Tongue (tissue), 2 donors: ENCODE measurements around the gene PYROXD2. TPM values are rescaled to one million over a fixed set of nuclear protein-coding genes. Genes with fewer than 3 reads are reported as not detected.

Experiments used
- DNase-seq: peaks from one replicate; pipeline ENCODE4 v3.0.0-alpha.2; 2015
- total RNA-seq: library from RNA; depleted of rRNA; stranded (reverse); fragments of >200 nt; gene quantifications from one replicate; pipeline ENCODE4 v1.2.3, GENCODE V29; 2014

Gene PYROXD2
- total RNA-seq, 1 donor from 2014 or later = 4.5 TPM

DNA sequence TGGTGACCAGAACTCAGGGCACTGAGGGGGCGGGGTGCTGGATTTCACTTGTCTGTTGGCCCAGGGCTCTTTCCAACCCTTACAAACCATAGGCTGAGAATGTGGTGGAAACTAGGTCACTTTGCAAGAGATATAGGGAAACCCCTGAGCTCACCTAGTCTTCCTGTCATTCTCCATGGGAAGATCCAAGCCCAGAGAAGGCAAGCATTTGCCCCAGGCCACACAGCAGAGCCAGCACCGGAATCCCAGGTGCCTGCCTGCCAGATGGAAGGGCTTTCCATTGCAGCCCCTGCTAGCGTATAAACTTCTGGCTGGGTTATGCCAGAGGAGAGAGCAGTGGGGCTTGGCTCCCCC, 427 bp downstream of the PYROXD2 start:
- DNase-seq = no peak

DNA sequence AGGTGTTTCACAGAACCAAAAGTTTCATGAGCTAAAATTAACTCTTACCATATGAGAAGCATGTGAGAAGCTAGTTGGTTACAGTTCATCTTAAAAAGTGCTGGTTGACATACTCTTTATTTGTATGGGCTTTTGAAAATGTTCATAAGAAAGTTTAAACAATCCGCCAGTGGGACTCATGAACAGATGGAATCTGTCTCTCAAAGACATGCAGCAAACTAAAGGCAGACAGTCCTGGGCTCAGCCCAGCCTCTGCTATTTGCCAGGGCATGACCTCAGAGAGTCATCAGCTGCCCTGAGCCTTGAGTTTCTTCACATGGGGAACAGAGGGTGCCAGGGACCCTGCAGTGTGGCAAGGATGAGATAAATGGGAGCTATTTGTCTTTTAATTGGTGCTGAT, 3.2 kb downstream of the PYROXD2 start:
- DNase-seq = no peak

DNA sequence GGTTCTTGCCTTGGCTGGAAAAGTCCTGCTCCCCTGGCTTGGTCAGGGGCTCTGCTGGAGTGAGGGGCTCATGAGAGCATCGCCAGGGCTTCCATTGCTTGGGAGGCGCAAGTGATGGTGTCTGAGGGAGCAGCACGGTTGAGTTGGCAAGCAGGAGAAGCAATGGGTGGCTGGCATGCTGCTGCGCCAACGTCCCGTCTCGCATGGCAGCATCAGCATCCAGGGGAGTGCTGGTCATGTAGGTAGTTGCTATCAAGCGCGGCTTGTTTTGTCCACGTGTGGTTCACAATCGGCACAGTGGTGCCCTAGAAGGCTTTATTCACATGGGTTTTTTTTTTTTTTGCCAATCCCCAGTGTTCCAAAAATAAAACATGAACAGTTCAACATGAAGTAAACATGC, 3.8 kb downstream of the PYROXD2 start:
- DNase-seq = no peak

DNA sequence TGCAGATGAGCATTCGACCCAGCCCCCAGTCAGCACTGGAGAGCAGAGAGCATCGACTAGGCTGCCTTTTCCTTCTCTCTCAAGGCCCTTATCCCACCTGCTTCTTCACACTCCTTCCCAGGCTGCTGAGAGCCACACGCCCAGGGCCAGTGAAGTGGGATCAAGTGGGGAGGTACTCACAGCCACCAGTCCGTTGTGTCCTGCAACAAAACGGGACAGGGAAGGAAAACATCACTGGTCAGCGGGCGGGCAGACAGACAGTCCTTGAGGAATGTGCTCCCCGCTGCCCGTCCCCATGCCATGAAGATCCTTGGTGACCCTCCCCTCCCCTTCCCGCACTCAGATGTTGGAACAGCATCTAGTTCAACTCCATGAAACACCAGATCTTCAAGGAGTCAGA, 4.2 kb downstream of the PYROXD2 start:
- DNase-seq = no peak

DNA sequence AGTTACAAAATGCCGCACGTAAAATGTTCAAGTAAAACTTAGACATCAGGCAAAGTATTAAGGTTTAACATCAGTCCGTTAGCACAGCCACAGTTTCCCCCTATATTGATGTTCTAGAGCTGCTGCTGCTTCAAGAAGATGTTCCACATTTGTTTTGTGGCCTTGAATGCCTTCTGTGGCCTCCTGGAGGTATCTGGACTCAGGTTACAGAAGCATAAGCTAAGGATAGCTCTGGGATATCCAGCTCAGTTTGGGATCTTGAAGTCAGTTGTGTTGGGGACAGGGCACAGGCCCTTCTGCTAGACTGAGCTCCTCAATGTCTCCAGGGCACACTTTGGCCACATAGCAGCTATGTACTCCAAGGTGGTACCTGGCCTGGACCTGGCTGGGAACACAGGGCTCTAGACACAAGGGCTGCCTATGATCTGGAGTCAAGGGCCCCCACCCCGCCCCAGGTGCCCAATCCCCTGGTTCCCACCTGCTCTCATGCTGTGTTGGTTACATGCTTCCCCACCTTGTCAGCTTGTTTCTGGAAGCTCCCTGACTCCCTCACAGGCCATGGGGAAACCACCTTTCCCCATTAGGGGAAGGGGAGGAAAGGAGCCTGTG, 4.7 kb downstream of the PYROXD2 start:
- no peak for DNase-seq

DNA sequence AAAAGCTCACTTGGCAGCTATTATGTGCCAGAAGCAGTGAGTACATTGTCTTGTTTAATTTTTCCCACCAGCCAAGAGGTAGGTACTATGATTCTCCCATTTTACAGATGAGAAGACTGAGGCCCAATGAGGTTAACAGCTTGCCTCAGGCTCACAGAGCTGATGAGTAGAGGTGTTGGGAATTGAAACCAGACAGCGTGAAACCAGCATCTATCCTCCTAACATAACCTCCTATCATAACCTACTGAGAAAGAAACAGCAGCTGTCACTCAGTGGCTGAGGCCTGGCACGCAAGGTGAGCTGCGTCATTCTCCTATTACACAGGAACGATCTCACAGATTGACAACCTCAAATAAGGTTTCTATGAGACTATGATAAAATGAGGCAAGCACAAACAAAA, 6.2 kb downstream of the PYROXD2 start:
- no peak for DNase-seq

DNA sequence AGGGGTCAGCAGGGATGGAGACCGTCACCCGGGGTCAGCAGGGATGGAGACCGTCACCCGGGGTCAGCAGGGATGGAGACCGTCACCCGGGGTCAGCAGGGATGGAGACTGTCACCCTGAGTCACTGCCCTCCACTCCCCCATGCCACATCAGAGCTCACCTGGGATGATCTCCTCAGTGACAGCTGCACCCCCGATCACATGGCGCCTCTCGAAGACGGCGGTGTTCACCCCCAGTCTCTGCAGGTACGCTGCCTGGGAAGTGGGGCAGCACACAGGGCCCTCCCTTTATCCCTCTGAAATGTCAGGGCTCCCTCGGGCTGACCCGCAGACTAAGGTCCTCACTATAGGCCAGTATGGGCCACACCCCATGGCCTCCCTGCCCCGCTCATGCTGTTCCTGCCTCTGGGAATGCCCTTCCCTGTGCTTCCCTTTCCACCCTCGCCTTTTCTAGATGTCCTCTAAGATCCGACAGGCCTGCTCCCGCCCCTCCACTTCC, 7.2 kb downstream of the PYROXD2 start:
- no peak for DNase-seq

DNA sequence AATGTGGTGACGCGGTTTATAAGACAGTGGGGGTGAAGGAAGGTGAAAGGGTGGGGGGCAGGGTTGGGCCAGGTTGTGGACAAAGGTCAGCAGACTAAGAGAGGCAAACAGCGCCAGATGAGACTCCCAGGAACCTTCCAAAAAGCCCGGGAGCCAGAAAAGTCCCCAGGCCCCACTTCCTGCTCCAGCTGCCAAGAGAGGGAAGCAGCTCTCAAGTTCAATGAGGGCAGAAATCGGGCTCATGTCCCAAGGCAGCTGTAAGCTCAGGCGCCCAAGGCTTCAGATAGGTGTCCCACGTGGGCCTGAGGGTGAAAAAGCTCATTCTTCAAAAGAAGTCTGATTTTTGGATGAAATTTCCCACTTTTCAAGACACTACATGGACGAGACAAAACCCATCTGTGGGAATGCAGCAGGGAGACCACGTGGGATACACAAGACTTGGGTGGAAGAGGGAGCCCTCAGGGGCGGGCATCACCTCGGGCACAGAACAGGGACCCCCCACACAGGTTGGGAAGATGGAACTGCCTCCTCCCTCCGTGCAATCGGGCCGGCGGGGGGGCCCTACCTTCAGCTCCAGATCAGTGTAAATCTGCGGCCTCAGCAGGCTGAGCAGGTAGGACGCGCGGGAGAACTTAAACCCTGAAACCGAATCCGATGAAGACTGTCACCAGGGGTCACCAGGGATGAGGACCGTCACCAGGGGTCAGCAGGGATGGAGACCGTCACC, 7.8 kb downstream of the PYROXD2 start:
- DNase-seq = no peak

DNA sequence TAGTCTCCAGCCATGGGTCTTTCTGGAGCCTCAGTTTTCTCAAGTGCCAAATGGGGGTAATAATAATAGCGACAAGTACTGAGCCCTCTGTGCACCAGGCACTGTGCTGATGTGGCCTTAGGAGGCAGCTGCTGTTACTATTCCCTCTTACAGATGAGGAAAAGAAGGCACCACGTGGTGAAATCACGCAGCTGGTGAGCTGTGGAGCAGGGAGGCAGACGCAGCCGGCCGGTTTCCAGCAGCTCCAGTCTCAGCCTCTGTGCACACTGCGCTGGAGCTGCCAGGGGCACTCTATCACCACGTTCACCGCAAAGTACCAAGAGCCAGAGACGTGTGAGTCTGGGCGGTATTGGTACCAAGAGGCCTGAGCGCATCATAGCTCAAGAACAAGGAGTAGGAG, 9.6 kb downstream of the PYROXD2 start:
- no peak for DNase-seq

DNA sequence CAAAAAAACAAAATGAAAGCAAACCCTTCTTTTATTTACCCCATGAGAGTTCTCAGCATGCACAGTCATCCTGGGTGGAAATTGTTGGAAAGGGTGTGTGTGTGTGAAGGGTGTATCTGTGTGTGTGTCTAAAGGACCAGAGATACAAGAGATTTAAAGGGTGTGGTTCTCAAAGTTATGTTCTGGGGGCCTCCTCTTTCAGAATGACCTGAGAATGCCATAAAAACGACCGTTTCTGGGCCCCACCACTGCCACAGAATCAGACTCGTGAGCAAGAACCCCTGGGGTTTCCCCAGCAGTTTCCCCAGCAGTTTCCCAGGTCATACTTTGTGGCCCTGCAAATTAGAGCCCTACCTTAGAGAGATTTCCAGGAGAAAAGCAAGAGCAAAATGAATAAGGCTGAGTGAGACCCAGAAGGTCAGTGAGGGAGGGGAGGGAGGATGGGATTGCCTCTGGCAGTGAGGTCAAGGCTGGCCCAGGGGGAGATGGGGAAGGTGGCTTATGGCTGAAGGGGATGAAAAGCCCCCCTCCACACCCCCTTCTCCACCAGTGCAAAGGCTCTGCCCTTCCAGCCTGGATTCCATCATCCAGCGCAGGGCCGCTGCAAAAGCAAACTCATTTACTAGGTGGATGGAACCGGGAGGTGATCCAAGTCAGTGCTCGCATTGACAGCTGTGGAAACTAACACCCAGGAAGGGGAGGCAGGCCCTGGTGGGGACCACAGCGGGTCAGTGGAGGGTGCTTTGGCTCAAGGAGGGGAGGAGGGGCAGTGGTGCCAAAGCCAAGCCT, 10.2 kb downstream of the PYROXD2 start:
- no peak for DNase-seq

DNA sequence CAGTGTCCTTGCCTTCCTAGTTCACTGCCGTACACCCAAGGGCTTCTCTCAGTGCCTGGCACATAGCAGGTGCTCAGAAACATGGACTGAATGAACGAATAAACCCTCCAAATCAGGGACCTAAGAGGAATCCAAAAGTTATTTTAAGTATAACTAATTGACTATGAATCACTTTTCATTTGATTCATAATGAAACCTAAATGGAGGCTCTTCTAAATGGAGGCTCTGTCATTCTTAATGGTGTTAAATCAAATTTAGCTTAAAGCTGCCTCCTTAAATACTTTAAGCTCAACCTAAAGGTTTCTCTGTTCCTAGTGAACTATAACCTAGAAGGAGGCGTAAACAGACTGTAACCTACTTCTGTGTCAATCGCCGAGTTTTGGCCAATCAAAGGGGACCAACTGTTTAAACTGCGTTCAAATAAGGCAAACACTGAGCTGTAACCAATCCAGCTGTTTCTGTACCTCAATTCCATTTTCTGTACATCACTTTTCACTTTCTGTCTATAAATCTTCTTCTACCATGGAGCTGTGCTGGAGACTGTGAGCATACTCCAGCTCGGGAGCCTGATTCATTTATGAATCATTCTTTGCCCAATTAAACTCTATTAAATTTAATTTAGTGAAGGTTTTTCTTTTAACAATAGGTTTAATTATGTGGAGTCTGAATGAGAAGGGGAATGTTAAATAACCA, 11.0 kb downstream of the PYROXD2 start:
- DNase-seq = no peak

DNA sequence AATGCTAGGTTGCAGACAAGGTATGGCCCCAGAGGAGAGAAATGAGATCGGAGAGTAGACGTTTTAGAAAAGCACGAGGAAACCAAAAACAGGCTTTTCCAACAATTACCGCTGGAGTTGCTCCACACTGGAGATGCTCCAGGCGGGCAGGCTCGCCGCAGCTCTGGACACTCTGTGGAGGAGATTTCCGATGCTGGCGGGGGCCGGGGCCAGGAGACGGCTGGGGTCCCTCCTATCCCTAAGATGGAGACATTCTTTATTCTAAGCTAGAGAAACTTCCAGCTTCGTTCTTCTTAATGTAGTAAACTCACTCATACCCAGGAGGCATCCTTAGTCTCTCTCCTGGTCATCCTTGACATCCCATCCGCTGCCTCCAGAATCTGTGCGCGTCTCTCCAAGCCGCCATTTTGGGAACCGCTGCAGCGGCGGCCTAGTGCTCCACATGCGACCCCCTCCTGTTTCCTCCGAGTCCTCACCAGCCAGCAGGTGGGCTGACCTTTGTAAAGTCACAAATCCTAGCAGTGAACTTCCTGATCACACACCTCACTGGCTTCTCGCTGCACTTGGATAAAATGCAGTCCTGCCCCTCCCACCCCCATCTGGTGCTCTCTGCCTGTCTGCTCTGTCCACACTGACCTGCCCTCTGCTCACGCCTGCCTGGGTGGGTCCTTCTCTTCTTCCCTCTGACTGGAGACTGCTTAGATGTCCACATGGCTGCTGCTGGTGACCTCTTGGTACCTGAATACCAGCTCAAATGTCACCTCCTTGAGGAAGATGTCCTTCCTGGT, 11.9 kb downstream of the PYROXD2 start:
- no peak for DNase-seq

DNA sequence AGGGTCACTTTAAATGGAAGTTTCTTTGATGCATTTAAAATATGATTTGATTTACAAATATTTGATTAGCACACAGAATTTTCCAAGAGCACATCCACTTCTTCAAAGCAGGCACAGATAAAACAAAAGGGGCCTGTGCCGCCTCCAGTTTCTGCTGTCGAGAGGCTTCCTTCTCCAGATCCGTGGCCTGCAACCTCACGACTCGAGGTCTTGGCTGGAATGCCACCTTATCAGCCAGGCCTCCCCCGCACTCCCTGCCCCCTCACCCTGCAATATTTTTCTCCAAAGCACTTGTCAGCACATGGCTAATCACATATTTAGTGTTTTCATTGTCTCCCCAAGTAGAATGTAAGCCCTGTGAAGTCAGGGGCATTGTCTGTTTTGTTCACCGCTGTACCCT, 12.5 kb downstream of the PYROXD2 start:
- DNase-seq = no peak

DNA sequence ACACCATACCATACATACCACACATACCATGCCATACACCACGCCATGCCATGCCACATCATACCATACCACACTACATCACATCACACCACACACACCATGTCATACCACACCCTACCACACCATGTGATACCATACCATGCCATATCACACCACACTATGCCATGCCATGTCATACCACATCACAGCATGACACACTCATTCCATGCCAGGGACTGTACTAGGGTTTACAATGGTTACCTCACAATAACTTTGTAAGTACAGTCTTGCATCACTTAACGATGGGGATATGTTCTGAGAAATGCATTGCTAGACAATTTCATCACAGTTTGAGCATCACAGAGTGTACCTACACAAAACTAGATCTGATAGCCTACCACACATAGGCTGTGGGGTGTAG, 14.5 kb downstream of the PYROXD2 start:
- no peak for DNase-seq

DNA sequence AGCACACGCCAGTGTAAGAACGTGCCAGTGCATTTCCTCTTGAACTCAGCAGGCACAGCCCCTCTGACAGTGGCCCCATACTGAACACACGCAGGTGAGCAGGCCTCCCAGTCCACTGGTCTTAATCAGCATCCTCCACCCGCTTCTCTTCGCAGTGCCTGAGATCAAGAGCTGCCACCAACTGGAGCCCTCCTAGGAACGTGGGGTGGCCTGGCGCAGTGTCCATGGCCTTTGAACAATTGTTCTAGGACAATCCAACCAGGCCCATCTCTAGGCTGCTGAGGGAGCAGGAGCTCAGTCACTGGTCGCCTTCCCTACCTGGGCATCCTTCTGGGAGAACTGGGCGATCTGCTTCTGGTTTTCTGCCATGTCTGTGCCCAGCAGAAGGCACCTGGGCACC, 15.2 kb downstream of the PYROXD2 start:
- no peak for DNase-seq

DNA sequence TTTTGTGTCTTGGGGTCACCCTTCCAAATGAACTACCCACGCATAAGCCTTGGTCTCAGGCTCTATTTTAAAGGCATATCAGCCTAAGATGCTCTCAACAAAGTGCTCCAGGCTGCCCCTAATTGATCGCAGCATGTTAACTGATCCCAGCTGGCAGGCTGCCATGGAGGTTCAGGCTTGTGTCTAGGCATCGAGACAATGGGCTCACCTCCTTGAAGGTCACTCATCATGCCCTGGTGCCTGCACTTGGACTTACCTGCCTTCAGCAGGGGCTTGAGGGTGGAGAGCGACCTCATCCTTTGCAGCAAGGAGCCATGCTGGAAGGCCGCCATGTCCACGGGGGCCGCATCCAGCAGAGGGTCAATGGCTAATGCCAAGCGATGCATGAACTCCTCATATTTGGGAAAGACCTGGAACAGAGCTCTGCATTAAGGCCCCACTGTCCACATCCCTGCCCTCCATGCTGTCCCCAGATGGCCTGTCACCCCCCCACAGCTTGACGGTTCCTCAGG, 17.8 kb downstream of the PYROXD2 start:
- no peak for DNase-seq

DNA sequence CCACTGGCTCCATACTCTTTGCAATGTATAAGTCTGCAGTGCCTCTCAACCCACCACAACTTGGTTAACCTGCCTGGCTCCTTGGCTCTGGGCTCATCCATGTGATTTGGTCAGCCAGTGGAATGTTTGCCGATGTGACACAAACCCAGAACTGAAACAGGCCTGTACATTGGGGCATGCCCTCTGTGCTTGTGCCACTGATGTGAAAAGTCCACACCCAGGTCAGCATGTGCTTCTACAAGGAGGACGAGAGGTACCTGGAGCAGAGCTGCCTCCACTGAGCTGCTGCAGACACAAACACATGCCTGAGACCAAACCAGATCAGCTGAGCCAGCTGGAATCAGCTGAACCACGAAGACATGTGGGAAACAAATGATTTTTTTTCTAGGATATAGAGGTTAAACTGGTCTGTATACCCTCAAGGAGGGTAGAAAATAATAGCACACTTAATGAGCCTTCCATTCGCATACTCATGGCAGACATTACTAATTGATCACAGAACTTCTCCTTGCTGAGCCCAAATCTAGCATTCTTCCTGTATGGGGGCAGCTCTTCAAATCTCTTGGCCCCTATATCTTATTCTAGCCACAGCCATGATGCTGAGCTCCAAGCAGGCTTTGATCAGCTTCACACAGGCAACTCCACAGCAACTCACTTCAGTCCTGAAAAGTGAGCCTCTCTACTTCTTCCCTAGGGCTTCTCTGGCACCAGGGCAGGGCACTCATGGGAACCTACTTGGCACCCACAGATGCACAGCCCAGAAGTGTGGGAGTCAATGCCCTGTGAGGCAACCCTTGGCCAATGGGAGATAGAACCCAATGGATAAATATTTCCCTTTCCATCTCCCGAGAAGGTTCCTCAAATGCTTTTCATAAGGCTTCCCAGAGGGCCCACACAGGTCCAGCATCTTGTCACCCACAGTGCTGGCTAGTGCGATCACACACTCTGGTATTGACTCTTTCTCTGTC, 18.6 kb downstream of the PYROXD2 start:
- DNase-seq = no peak

DNA sequence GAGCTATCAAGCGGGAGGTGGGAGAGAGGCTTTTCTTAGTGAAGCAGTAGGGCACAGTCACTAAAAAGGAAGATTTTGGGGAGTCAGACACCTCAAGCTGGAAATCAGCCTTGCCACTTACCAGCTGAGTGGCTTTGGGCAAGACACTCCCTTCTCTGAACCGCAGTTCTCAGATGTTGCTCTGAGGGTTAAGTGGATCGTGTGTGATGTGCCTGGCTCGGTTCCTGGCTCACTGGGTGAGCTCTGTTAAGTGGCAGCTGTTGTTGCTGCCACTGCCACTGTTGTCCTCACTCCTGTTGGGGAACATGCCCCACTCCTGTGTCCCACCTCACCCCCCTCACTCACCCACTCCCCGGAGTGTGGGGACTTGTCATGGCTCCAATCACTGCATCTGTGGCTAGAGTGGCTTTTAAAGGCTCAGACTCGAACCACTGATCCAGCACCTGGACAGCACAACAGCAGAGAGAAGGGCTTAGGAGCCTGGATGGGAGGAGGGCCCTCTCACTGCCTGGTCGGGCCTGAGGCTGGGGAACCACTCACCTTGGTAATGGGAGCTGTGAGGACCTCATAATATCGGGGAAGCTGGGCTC, 20.0 kb downstream of the PYROXD2 start:
- DNase-seq = peak; percentile 32

DNA sequence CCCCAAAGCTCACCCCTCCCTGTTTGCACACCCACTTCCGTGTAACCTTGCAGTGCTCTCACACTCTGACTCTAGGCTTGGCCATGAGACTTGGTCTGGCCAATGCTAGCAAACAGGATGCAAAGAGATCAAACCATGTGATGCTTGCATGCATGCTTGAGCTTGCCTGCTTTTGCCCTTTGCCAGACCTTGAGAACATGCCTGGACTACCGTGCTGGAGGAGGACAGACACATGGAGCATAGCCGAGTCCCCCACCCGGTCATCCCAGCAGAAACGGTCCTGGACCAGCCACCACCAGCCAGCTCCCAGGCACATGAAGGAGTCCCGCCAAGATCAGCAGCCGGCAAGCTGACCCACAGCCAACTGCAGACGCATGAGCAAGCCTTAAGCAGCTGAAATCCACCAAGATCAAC, 23.4 kb downstream of the PYROXD2 start:
- DNase-seq = peak; percentile 61

DNA sequence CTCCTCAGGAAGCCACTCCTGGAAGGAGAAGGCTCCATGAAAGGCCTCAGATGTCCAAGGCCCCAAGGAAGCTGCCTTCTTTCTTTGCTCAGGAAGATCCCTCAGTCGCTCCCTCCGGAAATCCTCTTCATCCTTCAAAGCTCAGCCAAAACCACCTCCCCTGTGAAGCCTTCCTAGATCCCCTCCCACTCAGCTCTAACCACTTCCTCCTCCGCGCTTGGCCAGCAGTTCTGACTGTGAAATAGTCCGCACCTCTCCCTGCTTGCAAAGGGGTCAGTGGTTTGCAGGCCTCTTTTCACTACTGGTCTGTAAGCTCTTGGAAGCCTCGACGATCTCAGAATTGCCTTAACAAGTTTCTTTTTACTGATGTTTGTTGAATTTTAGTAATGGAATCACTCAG, 23.9 kb downstream of the PYROXD2 start:
- DNase-seq = no peak
